Natural killer cell (primary cell): ENCODE measurements around the gene DPY19L1. TPM values are rescaled to one million over a fixed set of nuclear protein-coding genes. Genes with fewer than 3 reads are reported as not detected.
"Not testable (repeated sequence)": the region's sequence is repeated elsewhere in the genome, so short reads cannot be mapped to it uniquely, and the experiment has no call there.

Experiments used
- ATAC-seq, 3 donors: fragments of 150-1000 bp in 2 of 3; fragments of 200-7000 bp in 1 of 3; cut with Tn5 transposase; 1 replicate in 1 of 3; 2 replicates in 2 of 3; pipeline ENCODE4 v1.10.0; 2021; ENCODE audit warnings: mild to moderate bottlenecking in 2 of 3, moderate library complexity in 2 of 3
- DNase-seq, 2 donors: peaks; one replicate each; pipeline versions ENCODE4 v3.0.0 to v3.0.0-alpha.2; 2013 to 2021; ENCODE audit warnings: mixed read lengths in 1 of 2
- H3K27ac ChIP-seq: one replicate; pipeline ENCODE4 v1.5.1; 2013; ENCODE audit warnings: mild to moderate bottlenecking, low read length
- H3K27me3 ChIP-seq: one replicate; pipeline ENCODE4 v1.6.1; 2013; ENCODE audit warnings: low read length; ENCODE audit not compliant: control insufficient read depth, insufficient read depth
- H3K36me3 ChIP-seq: one replicate; pipeline ENCODE4 v1.6.1; 2013; ENCODE audit warnings: low read length; ENCODE audit not compliant: control insufficient read depth, insufficient read depth
- H3K4me1 ChIP-seq: one replicate; pipeline ENCODE4 v1.6.1; 2013; ENCODE audit warnings: low read length; ENCODE audit not compliant: control insufficient read depth, insufficient read depth
- H3K4me3 ChIP-seq: one replicate; pipeline ENCODE4 v1.5.1; 2013; ENCODE audit warnings: low read length
- H3K9me3 ChIP-seq: one replicate; pipeline ENCODE4 v1.6.1; 2013; ENCODE audit warnings: low read length; ENCODE audit not compliant: control insufficient read depth, insufficient read depth
- H3K27ac Mint-ChIP-seq, 2 donors: one replicate each; pipeline ENCODE4 v1.8.0; 2022; ENCODE audit warnings: mild to moderate bottlenecking in 2 of 2, mixed read lengths in 2 of 2, moderate library complexity in 1 of 2
- H3K27me3 Mint-ChIP-seq, 2 donors: one replicate each; pipeline ENCODE4 v1.8.0; 2022; ENCODE audit warnings: low read depth in 2 of 2, mixed read lengths in 2 of 2
- H3K36me3 Mint-ChIP-seq: one replicate; pipeline ENCODE4 v1.8.0; 2022; ENCODE audit warnings: mixed read lengths
- H3K4me1 Mint-ChIP-seq, 2 donors: one replicate each; pipeline ENCODE4 v1.8.0; 2022; ENCODE audit warnings: mixed read lengths in 2 of 2
- H3K4me3 Mint-ChIP-seq: one replicate; pipeline ENCODE4 v1.8.0; 2022; ENCODE audit warnings: mild to moderate bottlenecking, moderate library complexity, mixed read lengths
- H3K9me3 Mint-ChIP-seq, 2 donors: one replicate each; pipeline ENCODE4 v1.8.0; 2022; ENCODE audit warnings: mixed read lengths in 2 of 2
- WGBS: methylation state at CpG from one replicate; pipeline ENCODE4 v1.1.7; 2013; ENCODE audit warnings: missing lambda C conversion rate; ENCODE audit not compliant: insufficient coverage; 5-methylcytosine and 5-hydroxymethylcytosine counted together
- intact Hi-C: fragments of 100-400 bp; cut with micrococcal nuclease; formaldehyde crosslinking; loops from one replicate; pipeline ENCODE4 v1.14.2; 2022
- total RNA-seq, 4 donors: library from RNA; stranded (reverse); fragments of 120-200 nt in 1 of 4; gene quantifications; one replicate each; pipeline versions ENCODE4 v1.2.3 to v1.2.4, GENCODE V29; 2013 to 2022
- TF ChIP-seq, protein P1 (sequence below): fragments of 200-600 bp; IDR thresholded peaks from one replicate; pipeline ENCODE4 v1.8.0; 2022; ENCODE audit warnings: antibody characterized with exemption

Gene DPY19L1
- total RNA-seq, 3 donors from 2014 or later (not counting 1 experiment from before 2014, with no cell fraction given) = 13.9 to 25.1 (median 21.7) TPM

DNA sequence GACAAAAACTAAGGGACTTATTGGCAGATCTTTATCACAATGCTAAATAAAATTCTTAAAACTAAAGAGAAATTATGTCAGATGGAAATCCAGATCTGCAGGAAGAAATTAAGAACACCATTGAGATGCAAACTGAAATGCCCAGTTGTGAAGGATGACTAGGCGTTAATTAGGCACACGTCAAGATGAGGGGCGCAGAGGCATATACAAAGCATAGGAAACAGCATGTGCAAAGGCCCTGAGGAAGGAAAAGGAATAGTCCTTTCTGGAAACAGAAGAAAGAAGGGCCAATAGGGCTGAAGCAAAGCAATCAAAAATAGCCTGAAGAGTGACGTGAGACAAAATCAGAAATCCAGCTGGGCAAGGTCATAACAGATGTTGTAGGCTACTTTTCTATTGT lies 53.1 kb downstream of the DPY19L1 start:
- not testable (repeated sequence) for H3K4me3 Mint-ChIP-seq, H3K27me3 Mint-ChIP-seq
- WGBS = 96% methylated on average over 4 of the region's 4 CpGs

DNA sequence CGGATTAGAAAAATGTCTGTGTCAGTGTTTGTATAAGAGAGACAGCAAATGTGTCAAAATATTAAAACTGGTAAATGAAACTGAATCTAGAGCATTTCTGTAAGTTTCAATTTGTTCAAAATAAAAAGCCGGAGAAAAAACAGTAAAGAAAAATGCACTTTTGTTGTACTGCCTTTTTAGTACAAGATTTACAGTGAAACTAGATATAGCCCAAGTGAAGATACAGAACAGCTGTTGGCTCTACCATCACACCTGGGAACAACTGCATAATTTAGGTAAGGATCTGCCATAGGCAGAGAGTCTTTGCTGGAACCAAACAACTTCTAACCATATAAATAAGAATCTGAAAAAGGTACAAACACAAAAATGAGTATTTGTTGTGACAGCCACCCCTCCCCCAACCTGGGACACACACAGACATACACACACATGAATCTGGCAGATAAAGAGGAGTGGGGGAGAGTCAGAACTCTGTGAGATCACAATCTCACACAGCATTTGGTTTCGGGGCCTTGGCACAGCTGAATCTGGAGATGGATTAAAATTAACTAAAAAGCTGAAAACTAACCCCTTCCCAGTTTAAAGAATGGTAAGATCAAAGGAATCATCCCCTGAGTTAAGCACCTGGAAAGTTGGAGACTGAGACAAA lies 54.8 kb downstream of the DPY19L1 start:
- H3K4me3 Mint-ChIP-seq = no peak overlapping the region
- no peaks in the 10 kb centered on the region for H3K4me1 ChIP-seq
- WGBS = 94% methylated on average over 2 of the region's 3 CpGs
- H3K9me3 ChIP-seq = no peaks in the 10 kb centered on the region
- H3K4me1 Mint-ChIP-seq = peaks cover 5 to 26% of the 10 kb centered on the region in 2 donors
- H3K27ac ChIP-seq = no peak overlapping the region
- H3K36me3 ChIP-seq = no peaks in the 10 kb centered on the region
- no peak for DNase-seq
- no peak overlapping the region for H3K4me3 ChIP-seq
- TF ChIP-seq, protein P1, sequence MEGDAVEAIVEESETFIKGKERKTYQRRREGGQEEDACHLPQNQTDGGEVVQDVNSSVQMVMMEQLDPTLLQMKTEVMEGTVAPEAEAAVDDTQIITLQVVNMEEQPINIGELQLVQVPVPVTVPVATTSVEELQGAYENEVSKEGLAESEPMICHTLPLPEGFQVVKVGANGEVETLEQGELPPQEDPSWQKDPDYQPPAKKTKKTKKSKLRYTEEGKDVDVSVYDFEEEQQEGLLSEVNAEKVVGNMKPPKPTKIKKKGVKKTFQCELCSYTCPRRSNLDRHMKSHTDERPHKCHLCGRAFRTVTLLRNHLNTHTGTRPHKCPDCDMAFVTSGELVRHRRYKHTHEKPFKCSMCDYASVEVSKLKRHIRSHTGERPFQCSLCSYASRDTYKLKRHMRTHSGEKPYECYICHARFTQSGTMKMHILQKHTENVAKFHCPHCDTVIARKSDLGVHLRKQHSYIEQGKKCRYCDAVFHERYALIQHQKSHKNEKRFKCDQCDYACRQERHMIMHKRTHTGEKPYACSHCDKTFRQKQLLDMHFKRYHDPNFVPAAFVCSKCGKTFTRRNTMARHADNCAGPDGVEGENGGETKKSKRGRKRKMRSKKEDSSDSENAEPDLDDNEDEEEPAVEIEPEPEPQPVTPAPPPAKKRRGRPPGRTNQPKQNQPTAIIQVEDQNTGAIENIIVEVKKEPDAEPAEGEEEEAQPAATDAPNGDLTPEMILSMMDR = no peak
- intact Hi-C loops = no loop called here
- no peaks in the 10 kb centered on the region for H3K27me3 Mint-ChIP-seq
- ATAC-seq = no peak
- no peaks in the 10 kb centered on the region for H3K36me3 Mint-ChIP-seq
- H3K27me3 ChIP-seq = no peaks in the 10 kb centered on the region
- H3K9me3 Mint-ChIP-seq = no peaks in the 10 kb centered on the region
- no peak overlapping the region for H3K27ac Mint-ChIP-seq

More for the DNA sequence above, 53.1 kb downstream of the DPY19L1 start:
- DNase-seq, H3K27me3 ChIP-seq, H3K36me3 Mint-ChIP-seq, H3K36me3 ChIP-seq, H3K27ac Mint-ChIP-seq, H3K4me3 ChIP-seq, intact Hi-C loops, H3K9me3 Mint-ChIP-seq, ATAC-seq, H3K9me3 ChIP-seq, H3K27ac ChIP-seq, H3K4me1 ChIP-seq: not testable (repeated sequence)
- peaks cover 5 to 23% of the 10 kb centered on the region in 2 donors for H3K4me1 Mint-ChIP-seq

DNA sequence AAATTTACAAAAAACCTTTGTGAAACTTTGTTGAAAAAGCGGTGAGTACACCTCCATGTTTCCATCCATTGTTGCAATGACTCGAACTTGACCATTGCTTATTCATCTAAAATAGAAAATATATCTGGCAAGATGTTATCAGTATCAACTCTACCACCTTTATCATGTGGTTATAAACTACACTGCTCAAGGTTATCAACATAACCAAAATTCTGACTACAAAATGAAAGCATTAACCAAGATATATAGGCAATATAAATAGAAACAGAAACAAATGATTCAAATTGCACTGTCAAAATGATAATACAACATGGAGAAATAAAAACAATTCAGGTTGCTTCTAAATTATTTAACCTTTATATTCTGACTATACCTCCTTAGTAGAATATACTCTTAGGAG lies 58.2 kb downstream of the DPY19L1 start:
- intact Hi-C loops, H3K36me3 Mint-ChIP-seq, H3K27ac ChIP-seq, H3K4me3 Mint-ChIP-seq, H3K9me3 ChIP-seq, H3K36me3 ChIP-seq, H3K4me1 ChIP-seq, H3K27ac Mint-ChIP-seq, H3K4me3 ChIP-seq, H3K27me3 ChIP-seq, ATAC-seq, DNase-seq, H3K27me3 Mint-ChIP-seq, H3K9me3 Mint-ChIP-seq: not testable (repeated sequence)
- H3K4me1 Mint-ChIP-seq = peaks cover 0 to 21% of the 10 kb centered on the region in 2 donors
- no CpG with 5 or more reads among the region's 2 CpGs for WGBS

DNA sequence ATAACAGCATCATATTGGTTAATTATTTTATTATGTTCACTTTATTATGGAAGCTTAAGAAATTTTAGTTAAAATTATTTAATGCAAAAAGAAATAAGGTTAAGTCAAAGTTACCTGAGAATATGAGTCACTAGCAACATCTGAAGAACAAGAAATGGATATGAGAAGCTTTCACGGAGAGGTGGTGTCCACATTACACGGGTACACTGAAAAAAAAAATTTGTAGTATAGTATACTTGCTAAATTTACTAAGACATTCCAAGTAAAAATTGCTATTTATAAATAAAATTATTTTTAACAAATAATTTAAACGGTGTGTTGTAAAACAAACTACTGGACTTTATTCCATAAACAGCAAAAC lies 63.9 kb downstream of the DPY19L1 start:
- H3K27me3 Mint-ChIP-seq = no peaks in the 10 kb centered on the region
- Histone ChIP-seq H3K4me3 (no peak overlapping the region), H3K27ac (no peak overlapping the region), H3K36me3 (no peaks in the 10 kb centered on the region), H3K4me1 (no peaks in the 10 kb centered on the region), H3K27me3 (no peaks in the 10 kb centered on the region), H3K9me3 (no peaks in the 10 kb centered on the region)
- H3K9me3 Mint-ChIP-seq = no peaks in the 10 kb centered on the region
- H3K27ac Mint-ChIP-seq = no peak overlapping the region
- intact Hi-C loops = no loop called here
- WGBS = 80% methylated on average over 1 of the region's 3 CpGs
- ATAC-seq (no peak), DNase-seq (no peak)
- H3K4me3 Mint-ChIP-seq = no peak overlapping the region
- H3K4me1 Mint-ChIP-seq = no peaks in the 10 kb centered on the region
- TF ChIP-seq, protein P1 = no peak
- H3K36me3 Mint-ChIP-seq = peaks cover 9% of the 10 kb centered on the region

DNA sequence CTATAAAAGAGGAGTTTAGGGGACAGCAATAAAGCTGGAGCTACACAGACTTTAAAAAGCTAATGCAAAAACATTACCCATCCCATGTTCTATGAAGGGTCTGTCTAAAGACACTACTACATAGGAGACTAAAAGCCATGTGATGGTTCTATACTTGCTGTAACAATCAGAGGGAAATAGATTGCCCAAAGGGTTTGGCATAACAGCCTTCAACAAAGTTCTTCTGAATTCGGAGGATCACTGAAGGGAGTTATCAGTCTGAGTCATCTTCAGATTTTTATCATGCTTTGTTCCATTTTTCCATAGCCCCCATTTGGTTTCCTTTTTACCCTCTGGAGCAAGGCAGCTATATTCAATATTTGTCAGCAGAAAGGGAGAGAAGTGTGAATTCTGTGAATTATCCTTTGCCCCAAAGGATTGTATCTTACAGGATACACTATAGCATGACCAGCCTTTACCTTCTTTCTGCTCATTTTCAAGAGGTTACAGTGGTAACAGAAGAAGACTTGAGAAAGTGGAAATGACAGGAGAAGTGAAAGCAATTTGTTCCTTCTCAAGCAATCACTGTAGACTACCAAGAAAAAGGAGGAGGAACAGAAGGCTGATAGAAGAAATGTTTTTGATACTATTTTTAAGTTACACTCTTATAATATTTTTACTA lies 64.4 kb downstream of the DPY19L1 start:
- H3K4me3 ChIP-seq, H3K9me3 Mint-ChIP-seq, ATAC-seq, H3K4me3 Mint-ChIP-seq, DNase-seq, H3K27me3 Mint-ChIP-seq, H3K4me1 Mint-ChIP-seq, H3K36me3 Mint-ChIP-seq, H3K27ac ChIP-seq, intact Hi-C loops, H3K36me3 ChIP-seq, H3K4me1 ChIP-seq, H3K9me3 ChIP-seq, H3K27ac Mint-ChIP-seq, H3K27me3 ChIP-seq: not testable (repeated sequence)
- WGBS = 92% methylated on average over 1 of the region's 1 CpG

DNA sequence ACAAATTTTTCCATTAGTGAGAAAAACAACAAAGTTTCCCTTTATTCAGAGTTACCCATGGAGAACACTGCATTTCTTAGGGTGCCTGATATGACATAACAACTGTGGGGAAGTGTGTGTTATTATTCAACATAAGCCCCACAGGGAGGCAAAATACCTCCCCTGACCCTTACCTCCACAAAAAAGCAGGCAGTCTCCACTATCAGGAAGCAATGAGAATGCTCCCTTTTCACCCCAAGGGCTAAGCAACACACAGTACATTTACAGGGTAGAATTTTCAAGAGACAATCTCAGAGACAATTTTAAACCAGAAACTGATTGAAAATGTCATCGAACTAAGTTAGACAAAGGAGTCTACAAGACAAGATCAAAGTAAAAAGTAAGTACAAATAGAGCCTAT lies 69.5 kb downstream of the DPY19L1 start:
- not testable (repeated sequence) for H3K9me3 ChIP-seq, ATAC-seq
- no CpG with 5 or more reads among the region's 1 CpG for WGBS

More for the DNA sequence above, 69.5 kb downstream of the DPY19L1 start:
- H3K27ac ChIP-seq, H3K36me3 Mint-ChIP-seq, H3K4me3 ChIP-seq, H3K4me1 ChIP-seq, H3K36me3 ChIP-seq, H3K9me3 Mint-ChIP-seq, H3K4me3 Mint-ChIP-seq, H3K27me3 Mint-ChIP-seq, intact Hi-C loops, H3K27me3 ChIP-seq, H3K4me1 Mint-ChIP-seq, H3K27ac Mint-ChIP-seq, DNase-seq: not testable (repeated sequence)
